ENCODE data around the gene OSBPL8. TPM values are rescaled to one million over a fixed set of nuclear protein-coding genes. Genes with fewer than 3 reads are reported as not detected.

Gene OSBPL8
- total and polyA plus RNA-seq, 2 of the 8 experiments (the other 6 are each of a cell fraction or from before 2014, with no cell fraction given): 10.9 to 81.1 TPM

DNA sequence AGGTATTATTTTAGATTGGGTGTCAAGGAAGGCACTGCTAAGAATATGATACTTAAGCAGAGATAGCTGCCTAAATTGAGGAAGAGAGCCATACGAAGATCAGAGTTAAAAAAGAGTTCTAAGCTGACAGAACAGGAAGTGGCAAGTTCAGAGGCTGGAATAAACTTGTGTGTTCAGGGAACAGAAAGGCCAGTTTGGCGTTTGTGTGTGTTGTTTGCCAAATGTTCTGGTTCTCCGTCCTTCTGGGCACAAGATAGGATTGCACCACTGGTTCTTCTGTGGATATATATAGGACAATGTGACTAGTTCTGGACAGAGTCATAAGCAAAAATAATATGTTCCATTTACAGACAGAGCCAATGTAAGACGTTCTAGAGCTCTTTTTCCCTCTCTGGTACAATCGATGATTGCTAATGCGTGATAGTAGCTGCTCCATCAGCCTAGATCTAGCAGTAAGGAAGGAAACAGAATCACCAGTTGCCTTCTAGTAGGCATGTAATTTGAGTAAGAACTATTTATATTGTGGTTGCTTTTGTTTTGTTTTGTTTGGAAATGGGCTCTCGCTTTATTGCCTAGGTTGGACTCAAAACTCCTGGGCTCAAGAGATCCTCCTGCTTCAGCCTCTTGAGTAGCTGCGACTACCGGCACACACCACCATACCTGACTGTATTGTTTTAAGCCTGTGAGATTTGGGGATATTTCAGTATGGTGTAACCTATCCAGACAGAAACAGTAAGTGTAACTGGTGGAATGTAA lies 218.7 kb downstream of the OSBPL8 start:
- no peaks in the 10 kb centered on the region for H3K4me1 ChIP-seq (replicated peaks in 1 of 4; ENCODE audit: control insufficient read depth in 3 of 4, insufficient read depth in 4 of 4, low read length in 3 of 4)
- H3K4ac ChIP-seq (replicated peaks; ENCODE audit: insufficient read length, low read depth, low read length): no peak overlapping the region
- H2BK15ac ChIP-seq (ENCODE audit: low read length): no peak overlapping the region
- H3K23me2 ChIP-seq (ENCODE audit: low read depth, low read length): no peaks in the 10 kb centered on the region; the same call in 1 of the 2 replicates
- H4K91ac ChIP-seq (replicated peaks; ENCODE audit: insufficient read length, low read length): no peak overlapping the region
- H4K20me1 ChIP-seq (replicated peaks in 1 of 2; ENCODE audit: control insufficient read depth in 1 of 2, insufficient read depth in 2 of 2, low read length in 2 of 2): no peaks in the 10 kb centered on the region
- H2BK20ac ChIP-seq (ENCODE audit: low read length): no peak overlapping the region
- no peak overlapping the region for H2BK12ac ChIP-seq (ENCODE audit: low read depth, low read length)
- no peaks in the 10 kb centered on the region for H3K36me3 ChIP-seq (ENCODE audit: control insufficient read depth in 2 of 4, insufficient read depth in 4 of 4, low read length in 3 of 4)
- H3K18ac ChIP-seq (ENCODE audit: extremely low read depth, low read length): no peak overlapping the region
- H3K79me2 ChIP-seq (ENCODE audit: control insufficient read depth in 1 of 2, insufficient read depth in 2 of 2, low read length in 2 of 2): peaks cover 0 to 5% of the 10 kb centered on the region in 2 experiments; a peak in 2 of 4 replicates
- H3K9ac ChIP-seq (replicated peaks in 1 of 4; ENCODE audit: extremely low read depth in 1 of 4, low read depth in 3 of 4, low read length in 3 of 4): no peak overlapping the region
- H3K79me1 ChIP-seq (ENCODE audit: low read depth, low read length): no peaks in the 10 kb centered on the region
- H2BK120ac ChIP-seq (replicated peaks; ENCODE audit: low read depth, low read length): no peak overlapping the region
- H3K14ac ChIP-seq (ENCODE audit: insufficient read length): no peak overlapping the region
- ChIA-PET POLR2A (ENCODE audit: partially characterized antibody) (no interaction called here), CTCF (ENCODE audit: partially characterized antibody) (interaction anchor here (1.4 kb wide), 1 partner anchor 781 kb away, joined by 3 read pairs; no protein-coding TSS in a partner anchor)
- no peaks in the 10 kb centered on the region for H3K9me3 ChIP-seq (ENCODE audit: insufficient read depth in 2 of 2, low read depth in 1 of 2, low read length in 1 of 2)
- no peak overlapping the region for H3K4me3 ChIP-seq (ENCODE audit: extremely low read depth in 1 of 4, insufficient read depth in 2 of 4, low read depth in 3 of 4, low read length in 4 of 4)
- no peak overlapping the region for H2AK5ac ChIP-seq (ENCODE audit: low read depth, low read length)
- no peak overlapping the region for H4K8ac ChIP-seq (ENCODE audit: extremely low read depth, insufficient read depth, low read length)
- no peak for FAIRE-seq
- DNase-seq (ENCODE audit: low read depth in 1 of 2, low spot score in 2 of 2): no peak
- H2AFZ ChIP-seq (ENCODE audit: low read length): no peak overlapping the region
- no peak overlapping the region for H4K5ac ChIP-seq (ENCODE audit: insufficient read length, low read depth, low read length)
- no peak overlapping the region for H3K4me2 ChIP-seq (ENCODE audit: insufficient read depth in 1 of 2, low read depth in 2 of 2, low read length in 2 of 2)
- H2BK5ac ChIP-seq (ENCODE audit: low read depth, low read length): no peak overlapping the region
- H3K27ac ChIP-seq (ENCODE audit: low read depth, low read length): no peak overlapping the region
- H3K56ac ChIP-seq (replicated peaks; ENCODE audit: insufficient read length, low read depth, low read length): no peak overlapping the region
- no peak overlapping the region for H3K23ac ChIP-seq (ENCODE audit: insufficient read length)
- WGBS, 2 experiments (ENCODE audit: extremely low coverage in 1 of 2, insufficient coverage in 1 of 2, insufficient read length in 1 of 2, insufficient replicate concordance in 2 of 2, low coverage in 1 of 2, low lambda C conversion rate in 2 of 2, missing lambda C conversion rate in 1 of 2): 93% methylated on average over 8 of the region's 9 CpGs; no CpG with 5 or more reads in 1 of the 2 experiments
- H3K27me3 ChIP-seq (replicated peaks in 1 of 4; ENCODE audit: control insufficient read depth in 3 of 4, extremely low read depth in 1 of 4, insufficient read depth in 3 of 4, low read length in 3 of 4): no peaks in the 10 kb centered on the region
- TF ChIP-seq TBP (IDR thresholded peaks at IDR 0.05; ENCODE audit: low read depth, low read length): no peak
- no peak for TF ChIP-seq CREB1 (IDR thresholded peaks at IDR 0.05)
- no peak for TF ChIP-seq CTCF (IDR thresholded peaks at IDR 0.05; ENCODE audit: control extremely low read depth in 1 of 3, insufficient read depth in 1 of 3, low read depth in 1 of 3, low read length in 3 of 3)
- TF ChIP-seq BACH1 (IDR thresholded peaks at IDR 0.05; ENCODE audit: low read length): no peak
- TF ChIP-seq SAP30 (IDR thresholded peaks at IDR 0.05; ENCODE audit: insufficient read depth, insufficient replicate concordance, low read length): no peak
- TF ChIP-seq SIX5 (IDR thresholded peaks at IDR 0.05; ENCODE audit: low read depth, low read length): no peak
- TF ChIP-seq, protein P1, sequence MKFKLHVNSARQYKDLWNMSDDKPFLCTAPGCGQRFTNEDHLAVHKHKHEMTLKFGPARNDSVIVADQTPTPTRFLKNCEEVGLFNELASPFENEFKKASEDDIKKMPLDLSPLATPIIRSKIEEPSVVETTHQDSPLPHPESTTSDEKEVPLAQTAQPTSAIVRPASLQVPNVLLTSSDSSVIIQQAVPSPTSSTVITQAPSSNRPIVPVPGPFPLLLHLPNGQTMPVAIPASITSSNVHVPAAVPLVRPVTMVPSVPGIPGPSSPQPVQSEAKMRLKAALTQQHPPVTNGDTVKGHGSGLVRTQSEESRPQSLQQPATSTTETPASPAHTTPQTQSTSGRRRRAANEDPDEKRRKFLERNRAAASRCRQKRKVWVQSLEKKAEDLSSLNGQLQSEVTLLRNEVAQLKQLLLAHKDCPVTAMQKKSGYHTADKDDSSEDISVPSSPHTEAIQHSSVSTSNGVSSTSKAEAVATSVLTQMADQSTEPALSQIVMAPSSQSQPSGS (IDR thresholded peaks at IDR 0.05; ENCODE audit: low read length): no peak
- no peak for TF ChIP-seq SIRT6 (IDR thresholded peaks at IDR 0.05; ENCODE audit: low read length)
- no peak for TF ChIP-seq KDM5A (IDR thresholded peaks at IDR 0.05; ENCODE audit: low read length)
- no peak for TF ChIP-seq POLR2A (IDR thresholded peaks at IDR 0.05; ENCODE audit: control extremely low read depth in 1 of 2, low read depth in 2 of 2, low read length in 2 of 2)

Data from H1 (cell line).